ENCODE results near the gene FLRT2. TPM values are rescaled to one million over a fixed set of nuclear protein-coding genes. Genes with fewer than 3 reads are reported as not detected.

FLRT2 gene
- total and polyA plus RNA-seq, 9 of the 15 experiments (the other 6 are each of a cell fraction or from before 2014, with no cell fraction given) = 0.02 TPM; not detected in 8

GRCh38 chr14:85578357-85578756 is 48.4 kb downstream of the FLRT2 start:
- TF ChIP-seq PCBP2 (IDR thresholded peaks at IDR 0.05; ENCODE audit: low read depth, low read length, poor library complexity, severe bottlenecking) = no peak
- H2AFZ ChIP-seq (ENCODE audit: low read depth, low read length) = no peak overlapping the region
- intact Hi-C loops (cut with micrococcal nuclease) (no loop called here), in situ Hi-C loops (cut with MboI) (no loop called here)
- ATAC-seq = no peak
- H3K9me3 ChIP-seq (replicated peaks; ENCODE audit: control insufficient read depth, insufficient read depth, low read depth, low read length) = no peaks in the 10 kb centered on the region
- H3K9me1 ChIP-seq (ENCODE audit: control insufficient read depth, insufficient read depth, low read length) = no peaks in the 10 kb centered on the region
- H3K4me2 ChIP-seq (ENCODE audit: insufficient read depth, low read length) = no peak overlapping the region
- no peaks in the 10 kb centered on the region for H3K36me3 ChIP-seq (ENCODE audit: control insufficient read depth, insufficient read depth, low read length)
- H3K9ac ChIP-seq (ENCODE audit: insufficient read depth in 1 of 2, low read depth in 2 of 2, low read length in 2 of 2) = no peak overlapping the region
- no peaks in the 10 kb centered on the region for H3K79me2 ChIP-seq (ENCODE audit: control insufficient read depth, insufficient read depth, low read length)
- ChIA-PET CTCF (ENCODE audit: low intra/inter-chr PET ratio) (no interaction called here), POLR2A (no interaction called here)
- H3K4me1 ChIP-seq (replicated peaks in 1 of 2; ENCODE audit: control insufficient read depth in 2 of 2, insufficient read depth in 2 of 2, low read length in 2 of 2) = no peaks in the 10 kb centered on the region
- no peak for FAIRE-seq
- BruUV-seq (replicated peaks) = no TSS peak
- no peak overlapping the region for H3K4me3 ChIP-seq
- H3K27me3 ChIP-seq (ENCODE audit: control insufficient read depth in 2 of 2, insufficient read depth in 2 of 2, low read length in 2 of 2) = no peaks in the 10 kb centered on the region
- whole genome bisulfite sequencing (ENCODE audit: insufficient coverage, low coverage, missing lambda C conversion rate) = 2% methylated on average over 8 of the region's 8 CpGs
- no peak for DNase-seq (ENCODE audit: extremely low read depth in 1 of 4, low spot score in 3 of 4)
- H3K27ac ChIP-seq (ENCODE audit: extremely low read depth, low read depth, low read length) = no peak overlapping the region
- H4K20me1 ChIP-seq (replicated peaks; ENCODE audit: control insufficient read depth, insufficient read depth, low read length) = no peaks in the 10 kb centered on the region

GRCh38 chr14:85578930-85579329 is 49.0 kb downstream of the FLRT2 start:
- DNase-seq (ENCODE audit: extremely low read depth in 1 of 4, low spot score in 3 of 4) (no peak), ATAC-seq (no peak), FAIRE-seq (no peak)
- no peaks in the 10 kb centered on the region for H3K4me1 ChIP-seq (replicated peaks in 1 of 2; ENCODE audit: control insufficient read depth in 2 of 2, insufficient read depth in 2 of 2, low read length in 2 of 2)
- H3K79me2 ChIP-seq (ENCODE audit: control insufficient read depth, insufficient read depth, low read length) = no peaks in the 10 kb centered on the region
- no peaks in the 10 kb centered on the region for H4K20me1 ChIP-seq (replicated peaks; ENCODE audit: control insufficient read depth, insufficient read depth, low read length)
- WGBS (ENCODE audit: insufficient coverage, low coverage, missing lambda C conversion rate) = no CpG with 5 or more reads among the region's 2 CpGs
- H3K27me3 ChIP-seq (ENCODE audit: control insufficient read depth in 2 of 2, insufficient read depth in 2 of 2, low read length in 2 of 2) = no peaks in the 10 kb centered on the region
- H3K9ac ChIP-seq (ENCODE audit: insufficient read depth in 1 of 2, low read depth in 2 of 2, low read length in 2 of 2) = no peak overlapping the region
- no peak overlapping the region for H2AFZ ChIP-seq (ENCODE audit: low read depth, low read length)
- intact Hi-C loops (cut with micrococcal nuclease) (no loop called here), in situ Hi-C loops (cut with MboI) (no loop called here)
- no peaks in the 10 kb centered on the region for H3K9me1 ChIP-seq (ENCODE audit: control insufficient read depth, insufficient read depth, low read length)
- no TSS peak for BruUV-seq (replicated peaks)
- H3K4me3 ChIP-seq = no peak overlapping the region
- H3K4me2 ChIP-seq (ENCODE audit: insufficient read depth, low read length) = no peak overlapping the region
- ChIA-PET CTCF (ENCODE audit: low intra/inter-chr PET ratio) (no interaction called here), POLR2A (no interaction called here)
- no peaks in the 10 kb centered on the region for H3K9me3 ChIP-seq (replicated peaks; ENCODE audit: control insufficient read depth, insufficient read depth, low read depth, low read length)
- H3K36me3 ChIP-seq (ENCODE audit: control insufficient read depth, insufficient read depth, low read length) = no peaks in the 10 kb centered on the region
- no peak overlapping the region for H3K27ac ChIP-seq (ENCODE audit: extremely low read depth, low read depth, low read length)
- TF ChIP-seq MTA2 (IDR thresholded peaks at IDR 0.05; ENCODE audit: low read depth) (no peak), TEAD4 (IDR thresholded peaks at IDR 0.05; ENCODE audit: low read length) (no peak), TEAD4 (CRISPR knock-in tag; IDR thresholded peaks at IDR 0.05; ENCODE audit: borderline replicate concordance) (no peak), POLR2AphosphoS2 (IDR thresholded peaks at IDR 0.05; ENCODE audit: low read length) (no peak), POLR2A (conservative IDR thresholded peaks at IDR 0.05) (no peak), FUS (optimal IDR thresholded peaks at IDR 0.05; ENCODE audit: low read depth, low read length) (no peak), CEBPB (tag; IDR thresholded peaks at IDR 0.05) (no peak), GABPA (tag; conservative IDR thresholded peaks at IDR 0.05; ENCODE audit: low read depth) (no peak), POLR3A (IDR thresholded peaks at IDR 0.05; ENCODE audit: borderline replicate concordance, extremely low read depth, insufficient read depth, insufficient read length) (no peak), E2F5 (CRISPR knock-in tag; IDR thresholded peaks at IDR 0.05) (no peak), CTCFL (IDR thresholded peaks at IDR 0.05; ENCODE audit: borderline replicate concordance, insufficient read depth, low read depth, low read length, poor library complexity, severe bottlenecking) (no peak), MNT (conservative IDR thresholded peaks at IDR 0.05) (no peak)

Data from K562 (cell line).